HCT116 (cell line): ENCODE measurements around the gene ZNF346. TPM values are rescaled to one million over a fixed set of nuclear protein-coding genes. Genes with fewer than 3 reads are reported as not detected.

Source experiments
- ATAC-seq: fragments of 200-7000 bp; cut with Tn5 transposase; 2 replicates; pipeline ENCODE4 v1.9.1; 2020; ENCODE audit warnings: mild to moderate bottlenecking, moderate library complexity
- BruUV-seq: library from RNA; stranded (reverse); fragments of 400-500 nt; replicated peaks from 2 replicates; lab custom pipeline; 2021; lab: Mats Ljungman, UMichigan
- CTCF ChIA-PET: fragments of 300-600 bp; sonication (Branson Sonifier 250); formaldehyde crosslinking; loops from one replicate; lab custom pipeline; 2021; ENCODE audit warnings: antibody characterized with exemption; lab: Charles Lee
- POLR2A ChIA-PET: fragments of 300-600, 350-600 bp; sonication (Branson Sonifier 250); formaldehyde crosslinking; loops from one replicate; lab custom pipeline; 2021; ENCODE audit warnings: antibody characterized with exemption; lab: Charles Lee
- RAD21 ChIA-PET, 2 experiments: fragments of 300-600 bp; sonication (Branson Sonifier 250); formaldehyde crosslinking; loops; one replicate each; lab custom pipeline; 2023; ENCODE audit warnings: low total read pairs in 2 of 2; ENCODE audit not compliant: uncharacterized antibody in 2 of 2, unreplicated experiment in 2 of 2, low non-redundant PET in 1 of 2; lab: Charles Lee
- DNase-seq: peaks from one replicate; pipeline ENCODE4 v3.0.0-alpha.2; 2010; ENCODE audit warnings: low read depth, low spot score
- H2AFZ ChIP-seq: fragments of 200-600 bp; shearing (Covaris generic), sonication (generic); 2 replicates; pipeline ENCODE4 v1.6.1; 2017; ENCODE audit warnings: low read depth, mixed run types, mixed read lengths, antibody characterized with exemption, low read length; ENCODE audit not compliant: poor library complexity, severe bottlenecking
- H3K27ac ChIP-seq: 2 replicates; pipeline ENCODE4 v1.5.1; 2012; ENCODE audit warnings: low read depth, low read length
- H3K27me3 ChIP-seq: fragments of 200-600 bp; sonication (generic); 2 replicates; pipeline ENCODE4 v1.6.1; 2016; ENCODE audit warnings: mixed run types, low read length, mixed read lengths; ENCODE audit not compliant: insufficient read depth
- H3K36me3 ChIP-seq, 2 experiments: fragments of 200-500 bp in 1 of 2; fragments of 200-600 bp in 1 of 2; sonication (Bioruptor generic) in 1 of 2; sonication (generic) in 1 of 2; 2 replicates each; pipeline versions ENCODE4 v1.5.1 to v1.6.1; 2014 to 2016; ENCODE audit warnings: low read length in 2 of 2, inconsistent platforms in 1 of 2, mixed read lengths in 1 of 2, mixed run types in 1 of 2; ENCODE audit not compliant: insufficient read depth in 2 of 2, control insufficient read depth in 1 of 2
- H3K4me1 ChIP-seq, 2 experiments: fragments of 200-600 bp in 1 of 2; sonication (generic) in 1 of 2; 2 replicates each; pipeline versions ENCODE4 v1.5.1 to v1.6.1; 2012 to 2017; ENCODE audit warnings: low read length in 2 of 2, inconsistent platforms in 1 of 2, mild to moderate bottlenecking in 1 of 2, mixed read lengths in 1 of 2, mixed run types in 1 of 2, moderate library complexity in 1 of 2; ENCODE audit not compliant: insufficient read depth in 2 of 2, control insufficient read depth in 1 of 2
- H3K4me2 ChIP-seq: fragments of 200-600 bp; sonication (generic); 2 replicates; pipeline ENCODE4 v1.6.1; 2017; ENCODE audit warnings: mixed run types, low read length, mixed read lengths
- H3K4me3 ChIP-seq, 2 experiments: fragments of 200-600 bp in 1 of 2; sonication (generic) in 1 of 2; replicated peaks in 1 of 2; 2 replicates each; pipeline ENCODE4 v1.5.1; 2011 to 2016; ENCODE audit warnings: low read length in 2 of 2, control low read depth in 1 of 2, low read depth in 1 of 2, mild to moderate bottlenecking in 1 of 2, mixed read lengths in 1 of 2, mixed run types in 1 of 2
- H3K79me2 ChIP-seq: fragments of 200-600 bp; sonication (generic); 2 replicates; pipeline ENCODE4 v1.6.1; 2017; ENCODE audit warnings: mild to moderate bottlenecking, mixed run types, low read length, moderate library complexity, mixed read lengths; ENCODE audit not compliant: insufficient read depth
- H3K9ac ChIP-seq: fragments of 200-600 bp; sonication (generic); 2 replicates; pipeline ENCODE4 v1.6.1; 2016; ENCODE audit warnings: low read length, mixed read lengths
- H3K9me2 ChIP-seq: fragments of 200-600 bp; sonication (generic), shearing (Covaris generic); 2 replicates; pipeline ENCODE4 v1.6.1; 2017; ENCODE audit warnings: mixed run types, mild to moderate bottlenecking, moderate library complexity; ENCODE audit not compliant: insufficient read depth
- H3K9me3 ChIP-seq, 2 experiments: fragments of 200-500 bp in 1 of 2; fragments of 200-600 bp in 1 of 2; sonication (Bioruptor generic) in 1 of 2; sonication (generic) in 1 of 2; 2 replicates each; pipeline ENCODE4 v1.6.1; 2014 to 2017; ENCODE audit warnings: low read length in 2 of 2, mixed read lengths in 2 of 2, inconsistent platforms in 1 of 2, low read depth in 1 of 2, mild to moderate bottlenecking in 1 of 2, mixed run types in 1 of 2, moderate library complexity in 1 of 2; ENCODE audit not compliant: control insufficient read depth in 1 of 2, insufficient read depth in 1 of 2
- H4K20me1 ChIP-seq: fragments of 200-600 bp; sonication (generic), shearing (Covaris generic); 2 replicates; pipeline ENCODE4 v1.6.1; 2017; ENCODE audit warnings: mixed run types, mild to moderate bottlenecking, moderate library complexity; ENCODE audit not compliant: insufficient read depth
- CBX3 ChIP-seq: IDR thresholded peaks from 2 replicates; pipeline ENCODE4 v1.6.1; 2012; ENCODE audit warnings: low read depth
- CEBPB ChIP-seq: IDR thresholded peaks from 2 replicates; pipeline ENCODE4 v1.6.1; 2012; ENCODE audit warnings: low read depth
- EGR1 ChIP-seq: IDR thresholded peaks from 2 replicates; pipeline ENCODE4 v1.6.1; 2012; ENCODE audit warnings: low read depth
- ELF1 ChIP-seq: IDR thresholded peaks from 2 replicates; pipeline ENCODE4 v1.6.1; 2012; ENCODE audit warnings: low read depth, borderline replicate concordance
- EZH2 ChIP-seq: fragments of 200-600 bp; sonication (generic); IDR thresholded peaks from 2 replicates; pipeline ENCODE4 v1.6.1; 2017; ENCODE audit warnings: antibody characterized with exemption, mixed run types
- FOSL1 ChIP-seq: IDR thresholded peaks from 2 replicates; pipeline ENCODE4 v1.6.1; 2012; ENCODE audit warnings: low read depth
- JUND ChIP-seq: IDR thresholded peaks from 2 replicates; pipeline ENCODE4 v1.6.1; 2012
- POLR2A ChIP-seq: IDR thresholded peaks from 2 replicates; pipeline ENCODE4 v1.7.0; 2011; ENCODE audit warnings: borderline replicate concordance; ENCODE audit not compliant: insufficient read depth, insufficient read length; ENCODE audit errors: extremely low read depth
- SIN3A ChIP-seq: IDR thresholded peaks from 2 replicates; pipeline ENCODE4 v1.6.1; 2012; ENCODE audit warnings: low read depth
- SRF ChIP-seq: IDR thresholded peaks from 2 replicates; pipeline ENCODE4 v1.6.1; 2012; ENCODE audit warnings: low read depth
- YY1 ChIP-seq: IDR thresholded peaks from 2 replicates; pipeline ENCODE4 v1.6.1; 2011; ENCODE audit warnings: low read length, low read depth, moderate library complexity, mild to moderate bottlenecking; ENCODE audit not compliant: insufficient replicate concordance; ENCODE audit errors: extremely low read depth
- ZFX ChIP-seq: fragments of 450-650 bp; IDR thresholded peaks from 2 replicates; pipeline ENCODE4 v1.6.1; 2017
- intact Hi-C: fragments of 100-400 bp; cut with micrococcal nuclease; formaldehyde crosslinking; loops from 2 replicates; pipeline ENCODE4 v1.10.0; 2022
- total RNA-seq: library from RNA; stranded (reverse); gene quantifications from one replicate; pipeline ENCODE4 v1.2.1, GENCODE V29; 2021; ENCODE audit not compliant: unreplicated experiment
- TF ChIP-seq, protein P1 (sequence below): IDR thresholded peaks from 2 replicates; pipeline ENCODE4 v1.6.1; 2012
- TF ChIP-seq, protein P2 (sequence below): IDR thresholded peaks from 2 replicates; pipeline ENCODE4 v1.6.1; 2011; ENCODE audit warnings: mild to moderate bottlenecking, low read length, moderate library complexity; ENCODE audit not compliant: insufficient replicate concordance; ENCODE audit errors: extremely low read depth
- TF ChIP-seq, protein P3 (sequence below), 3 experiments: fragments of 200-600 bp in 1 of 3; sonication (generic) in 1 of 3; IDR thresholded peaks in 2 of 3; conservative IDR thresholded peaks in 1 of 3; 2 replicates each; pipeline ENCODE4 v1.5.1; 2012 to 2017; ENCODE audit warnings: low read depth in 2 of 3, low read length in 2 of 3, antibody characterized with exemption in 1 of 3, borderline replicate concordance in 1 of 3, control low read depth in 1 of 3, mild to moderate bottlenecking in 1 of 3, mixed read lengths in 1 of 3, mixed run types in 1 of 3, moderate library complexity in 1 of 3; ENCODE audit not compliant: insufficient read depth in 1 of 3
- TF ChIP-seq, protein P4 (sequence below): IDR thresholded peaks from 2 replicates; pipeline ENCODE4 v1.6.1; 2012; ENCODE audit warnings: low read depth
- TF ChIP-seq, protein P5 (sequence below): IDR thresholded peaks from 2 replicates; pipeline ENCODE4 v1.6.1; 2012

Gene ZNF346
- total RNA-seq, 1 experiment from 2014 or later: 13.7 TPM

DNA sequence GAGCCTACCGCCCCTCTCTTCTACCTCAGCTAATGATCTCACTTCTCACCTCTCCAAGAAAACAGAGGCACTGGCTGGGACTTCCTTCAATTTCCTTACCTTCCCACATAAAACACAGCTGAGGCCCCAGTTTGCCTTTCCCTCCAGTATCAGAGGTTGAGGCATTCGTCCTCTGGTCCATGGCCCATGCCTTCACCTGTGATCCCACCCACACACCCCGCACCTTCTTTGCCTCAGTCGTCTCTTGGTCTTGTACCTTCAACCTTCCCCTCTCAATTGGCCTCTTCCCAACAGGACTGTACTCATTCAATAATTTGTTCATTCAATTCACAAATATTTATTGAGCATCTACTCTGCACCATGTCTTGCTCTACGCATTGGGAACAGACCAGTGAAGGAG lies 100.1 kb downstream of the ZNF346 start:
- no TSS peak for BruUV-seq
- no peak for DNase-seq

More for the DNA sequence above, 100.1 kb downstream of the ZNF346 start:
- POLR2A ChIA-PET: no interaction called here
- no peak overlapping the region for H3K27ac ChIP-seq
- no peak for ATAC-seq
- CTCF ChIA-PET: interaction anchor here (0.8 kb wide), 1 partner anchor 11 kb away, joined by 3 read pairs; no protein-coding TSS in a partner anchor
- no peaks in the 10 kb centered on the region for H3K27me3 ChIP-seq
- RAD21 ChIA-PET: no interaction called here
- no peaks in the 10 kb centered on the region for H3K79me2 ChIP-seq
- no peaks in the 10 kb centered on the region for H3K9me2 ChIP-seq
- H3K9me3 ChIP-seq: no peaks in the 10 kb centered on the region
- no peak overlapping the region for H2AFZ ChIP-seq
- H3K4me3 ChIP-seq: no peak overlapping the region
- TF ChIP-seq SIN3A (no peak), JUND (no peak), POLR2A (no peak), FOSL1 (no peak), YY1 (no peak), SRF (no peak), EGR1 (no peak), CBX3 (no peak), ELF1 (no peak), ZFX (no peak), EZH2 (no peak), CEBPB (no peak)
- TF ChIP-seq, protein P1, sequence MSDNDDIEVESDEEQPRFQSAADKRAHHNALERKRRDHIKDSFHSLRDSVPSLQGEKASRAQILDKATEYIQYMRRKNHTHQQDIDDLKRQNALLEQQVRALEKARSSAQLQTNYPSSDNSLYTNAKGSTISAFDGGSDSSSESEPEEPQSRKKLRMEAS: no peak
- TF ChIP-seq, protein P2, sequence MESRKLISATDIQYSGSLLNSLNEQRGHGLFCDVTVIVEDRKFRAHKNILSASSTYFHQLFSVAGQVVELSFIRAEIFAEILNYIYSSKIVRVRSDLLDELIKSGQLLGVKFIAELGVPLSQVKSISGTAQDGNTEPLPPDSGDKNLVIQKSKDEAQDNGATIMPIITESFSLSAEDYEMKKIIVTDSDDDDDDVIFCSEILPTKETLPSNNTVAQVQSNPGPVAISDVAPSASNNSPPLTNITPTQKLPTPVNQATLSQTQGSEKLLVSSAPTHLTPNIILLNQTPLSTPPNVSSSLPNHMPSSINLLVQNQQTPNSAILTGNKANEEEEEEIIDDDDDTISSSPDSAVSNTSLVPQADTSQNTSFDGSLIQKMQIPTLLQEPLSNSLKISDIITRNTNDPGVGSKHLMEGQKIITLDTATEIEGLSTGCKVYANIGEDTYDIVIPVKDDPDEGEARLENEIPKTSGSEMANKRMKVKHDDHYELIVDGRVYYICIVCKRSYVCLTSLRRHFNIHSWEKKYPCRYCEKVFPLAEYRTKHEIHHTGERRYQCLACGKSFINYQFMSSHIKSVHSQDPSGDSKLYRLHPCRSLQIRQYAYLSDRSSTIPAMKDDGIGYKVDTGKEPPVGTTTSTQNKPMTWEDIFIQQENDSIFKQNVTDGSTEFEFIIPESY: no peak
- TF ChIP-seq, protein P3, sequence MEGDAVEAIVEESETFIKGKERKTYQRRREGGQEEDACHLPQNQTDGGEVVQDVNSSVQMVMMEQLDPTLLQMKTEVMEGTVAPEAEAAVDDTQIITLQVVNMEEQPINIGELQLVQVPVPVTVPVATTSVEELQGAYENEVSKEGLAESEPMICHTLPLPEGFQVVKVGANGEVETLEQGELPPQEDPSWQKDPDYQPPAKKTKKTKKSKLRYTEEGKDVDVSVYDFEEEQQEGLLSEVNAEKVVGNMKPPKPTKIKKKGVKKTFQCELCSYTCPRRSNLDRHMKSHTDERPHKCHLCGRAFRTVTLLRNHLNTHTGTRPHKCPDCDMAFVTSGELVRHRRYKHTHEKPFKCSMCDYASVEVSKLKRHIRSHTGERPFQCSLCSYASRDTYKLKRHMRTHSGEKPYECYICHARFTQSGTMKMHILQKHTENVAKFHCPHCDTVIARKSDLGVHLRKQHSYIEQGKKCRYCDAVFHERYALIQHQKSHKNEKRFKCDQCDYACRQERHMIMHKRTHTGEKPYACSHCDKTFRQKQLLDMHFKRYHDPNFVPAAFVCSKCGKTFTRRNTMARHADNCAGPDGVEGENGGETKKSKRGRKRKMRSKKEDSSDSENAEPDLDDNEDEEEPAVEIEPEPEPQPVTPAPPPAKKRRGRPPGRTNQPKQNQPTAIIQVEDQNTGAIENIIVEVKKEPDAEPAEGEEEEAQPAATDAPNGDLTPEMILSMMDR (IDR thresholded peaks at IDR 0.05 in 2 of 3, conservative IDR thresholded peaks at IDR 0.05 in 1 of 3; ENCODE audit: borderline replicate concordance in 1 of 3, insufficient read depth in 1 of 3, low read depth in 2 of 3, low read length in 2 of 3): no peak
- TF ChIP-seq, protein P4, sequence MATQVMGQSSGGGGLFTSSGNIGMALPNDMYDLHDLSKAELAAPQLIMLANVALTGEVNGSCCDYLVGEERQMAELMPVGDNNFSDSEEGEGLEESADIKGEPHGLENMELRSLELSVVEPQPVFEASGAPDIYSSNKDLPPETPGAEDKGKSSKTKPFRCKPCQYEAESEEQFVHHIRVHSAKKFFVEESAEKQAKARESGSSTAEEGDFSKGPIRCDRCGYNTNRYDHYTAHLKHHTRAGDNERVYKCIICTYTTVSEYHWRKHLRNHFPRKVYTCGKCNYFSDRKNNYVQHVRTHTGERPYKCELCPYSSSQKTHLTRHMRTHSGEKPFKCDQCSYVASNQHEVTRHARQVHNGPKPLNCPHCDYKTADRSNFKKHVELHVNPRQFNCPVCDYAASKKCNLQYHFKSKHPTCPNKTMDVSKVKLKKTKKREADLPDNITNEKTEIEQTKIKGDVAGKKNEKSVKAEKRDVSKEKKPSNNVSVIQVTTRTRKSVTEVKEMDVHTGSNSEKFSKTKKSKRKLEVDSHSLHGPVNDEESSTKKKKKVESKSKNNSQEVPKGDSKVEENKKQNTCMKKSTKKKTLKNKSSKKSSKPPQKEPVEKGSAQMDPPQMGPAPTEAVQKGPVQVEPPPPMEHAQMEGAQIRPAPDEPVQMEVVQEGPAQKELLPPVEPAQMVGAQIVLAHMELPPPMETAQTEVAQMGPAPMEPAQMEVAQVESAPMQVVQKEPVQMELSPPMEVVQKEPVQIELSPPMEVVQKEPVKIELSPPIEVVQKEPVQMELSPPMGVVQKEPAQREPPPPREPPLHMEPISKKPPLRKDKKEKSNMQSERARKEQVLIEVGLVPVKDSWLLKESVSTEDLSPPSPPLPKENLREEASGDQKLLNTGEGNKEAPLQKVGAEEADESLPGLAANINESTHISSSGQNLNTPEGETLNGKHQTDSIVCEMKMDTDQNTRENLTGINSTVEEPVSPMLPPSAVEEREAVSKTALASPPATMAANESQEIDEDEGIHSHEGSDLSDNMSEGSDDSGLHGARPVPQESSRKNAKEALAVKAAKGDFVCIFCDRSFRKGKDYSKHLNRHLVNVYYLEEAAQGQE: no peak
- TF ChIP-seq, protein P5, sequence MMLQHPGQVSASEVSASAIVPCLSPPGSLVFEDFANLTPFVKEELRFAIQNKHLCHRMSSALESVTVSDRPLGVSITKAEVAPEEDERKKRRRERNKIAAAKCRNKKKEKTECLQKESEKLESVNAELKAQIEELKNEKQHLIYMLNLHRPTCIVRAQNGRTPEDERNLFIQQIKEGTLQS: no peak
- H3K9ac ChIP-seq: no peak overlapping the region
- peaks cover 4 to 13% of the 10 kb centered on the region in 2 experiments; a peak in 2 of 4 replicates for H3K4me1 ChIP-seq
- no peaks in the 10 kb centered on the region for H3K36me3 ChIP-seq
- H3K4me2 ChIP-seq: no peak overlapping the region
- no peaks in the 10 kb centered on the region for H4K20me1 ChIP-seq
- intact Hi-C loops: no loop called here
